HepG2 (cell line): ENCODE results near the gene C14orf132. TPM values are rescaled to one million over a fixed set of nuclear protein-coding genes. Genes with fewer than 3 reads are reported as not detected.

Experiments
- ATAC-seq: fragments of 200-7000 bp; cut with Tn5 transposase; 3 replicates; pipeline ENCODE4 v1.9.1; 2020; ENCODE audit warnings: mild to moderate bottlenecking, moderate library complexity
- BruUV-seq: library from RNA; stranded (reverse); fragments of 400-500 nt; replicated peaks from 2 replicates; lab custom pipeline; 2021; lab: Mats Ljungman, UMichigan
- CTCF ChIA-PET: fragments of 300-600 bp; formaldehyde crosslinking; extraction: SDS; loops from one replicate; lab custom pipeline; 2021; ENCODE audit warnings: low total read pairs, inconsistent platforms, low intra/inter-chr PET ratio; lab: Yijun Ruan, JAX
- POLR2A ChIA-PET: fragments of 350-600 bp; sonication (Branson Sonifier 250); formaldehyde crosslinking; loops from one replicate; lab custom pipeline; 2020; ENCODE audit warnings: antibody characterized with exemption, inconsistent platforms; lab: Yijun Ruan, JAX
- DNase-seq: peaks from one replicate; pipeline ENCODE4 v3.0.0-alpha.2; 2015; ENCODE audit warnings: low spot score
- FAIRE-seq: peaks from 3 replicates; lab custom pipeline; 2011; peaks lifted over from hg19 to GRCh38; lab: Jason Lieb, UNC
- H2AFZ ChIP-seq: one replicate; pipeline ENCODE4 v1.6.1; 2011; ENCODE audit warnings: low read length, inconsistent platforms
- H3K27ac ChIP-seq: fragments of 300-600 bp; 3 replicates; pipeline ENCODE4 v1.8.0; 2011; ENCODE audit warnings: mixed run types, mild to moderate bottlenecking, mixed read lengths, low read length, inconsistent platforms; ENCODE audit not compliant: insufficient read depth; ENCODE audit errors: extremely low read length
- H3K27me3 ChIP-seq, 2 experiments: fragments of 200-600 bp in 1 of 2; 2 replicates in 1 of 2; 3 replicates in 1 of 2; pipeline versions ENCODE4 v1.6.0 to v1.8.0; 2011; ENCODE audit warnings: low read length in 2 of 2, mild to moderate bottlenecking in 2 of 2, moderate library complexity in 2 of 2, inconsistent platforms in 1 of 2; ENCODE audit not compliant: insufficient read depth in 2 of 2, control insufficient read depth in 1 of 2
- H3K36me3 ChIP-seq, 2 experiments: fragments of 200-600 bp in 1 of 2; replicated peaks in 1 of 2; 2 replicates in 1 of 2; 3 replicates in 1 of 2; pipeline versions ENCODE4 v1.5.1 to v1.8.0; 2011; ENCODE audit warnings: low read length in 2 of 2, inconsistent platforms in 1 of 2; ENCODE audit not compliant: insufficient read depth in 2 of 2, control insufficient read depth in 1 of 2
- H3K4me1 ChIP-seq: 2 replicates; pipeline ENCODE4 v1.5.1; 2012; ENCODE audit warnings: low read length, inconsistent platforms; ENCODE audit not compliant: insufficient read depth
- H3K4me2 ChIP-seq: 2 replicates; pipeline ENCODE4 v1.6.0; 2011; ENCODE audit warnings: low read depth, low read length, inconsistent platforms
- H3K4me3 ChIP-seq, 3 experiments: fragments of 200-600 bp in 1 of 3; sonication (generic), shearing (Covaris generic) in 1 of 3; replicated peaks in 1 of 3; 2 replicates each; pipeline ENCODE4 v1.5.1; 2011 to 2016; ENCODE audit warnings: low read length in 3 of 3, inconsistent platforms in 2 of 3, low read depth in 2 of 3, mild to moderate bottlenecking in 2 of 3, control low read depth in 1 of 3, mixed read lengths in 1 of 3; ENCODE audit not compliant: insufficient read depth in 1 of 3
- H3K79me2 ChIP-seq: one replicate; pipeline ENCODE4 v1.6.1; 2011; ENCODE audit warnings: low read length, inconsistent platforms; ENCODE audit not compliant: insufficient read depth
- H3K9ac ChIP-seq: 2 replicates; pipeline ENCODE4 v1.6.0; 2011; ENCODE audit warnings: mild to moderate bottlenecking, low read depth, low read length, inconsistent platforms; ENCODE audit not compliant: insufficient read depth
- H3K9me3 ChIP-seq: 2 replicates; pipeline ENCODE4 v1.5.1; 2012; ENCODE audit warnings: mild to moderate bottlenecking, low read length
- H4K20me1 ChIP-seq: 2 replicates; pipeline ENCODE4 v1.6.0; 2011; ENCODE audit warnings: inconsistent platforms, mild to moderate bottlenecking, low read length, moderate library complexity; ENCODE audit not compliant: insufficient read depth
- CCAR2 ChIP-seq: fragments of 200-400 bp; formaldehyde crosslinking; optimal IDR thresholded peaks from 2 replicates; pipeline ENCODE3; 2018; ENCODE audit warnings: low read depth, mild to moderate bottlenecking, low read length, moderate library complexity
- CREB1 ChIP-seq, 2 experiments: fragments of 450-650 bp in 1 of 2; IDR thresholded peaks; 2 replicates each; pipeline ENCODE4 v1.6.1; 2016 to 2017; ENCODE audit warnings: control low read depth in 1 of 2, mild to moderate bottlenecking in 1 of 2, missing compliant biosample characterization in 1 of 2, missing genetic modification characterization in 1 of 2
- EZH2 ChIP-seq: conservative IDR thresholded peaks from 2 replicates; pipeline ENCODE4 v1.6.1; 2012; ENCODE audit warnings: mild to moderate bottlenecking, low read depth, low read length, moderate library complexity
- MATR3 ChIP-seq: sonication (generic); formaldehyde crosslinking; IDR thresholded peaks from 2 replicates; pipeline ENCODE4 v1.4.0; 2020; ENCODE audit warnings: missing genetic modification reagents
- MED13 ChIP-seq: sonication (generic); formaldehyde crosslinking; IDR thresholded peaks from 2 replicates; pipeline ENCODE4 v1.5.0; 2020; ENCODE audit warnings: missing genetic modification reagents
- SRSF4 ChIP-seq: fragments of 200-400 bp; formaldehyde crosslinking; IDR thresholded peaks from one replicate; pipeline ENCODE4 v1.6.1; 2018; ENCODE audit warnings: mild to moderate bottlenecking, low read depth, low read length, moderate library complexity; ENCODE audit not compliant: poor library complexity, severe bottlenecking
- ZNF264 ChIP-seq: sonication (generic); formaldehyde crosslinking; IDR thresholded peaks from 2 replicates; pipeline ENCODE4 v1.4.0; 2020; ENCODE audit warnings: missing genetic modification reagents
- WGBS: methylation state at CpG from one replicate; pipeline ENCODE4 v1.1.6; 2017; ENCODE audit warnings: low lambda C conversion rate; 5-methylcytosine and 5-hydroxymethylcytosine counted together
- in situ Hi-C: cut with HindIII; loops from 2 replicates; pipeline ENCODE4 v1.10.0; 2017; ENCODE audit warnings: low pct_unique_long_range_greater_than_20kb; ENCODE audit not compliant: extremely low pct_ligation_motif_present
- intact Hi-C: fragments of 100-400 bp; cut with micrococcal nuclease; formaldehyde crosslinking; loops from one replicate; pipeline ENCODE4 v1.10.0; 2022; ENCODE audit not compliant: unreplicated experiment
- polyA plus RNA-seq, 8 experiments: library from polyadenylated mRNA; depleted of rRNA in 3 of 8; stranded (reverse) in 7 of 8; unstranded in 1 of 8; fragments of >200 nt; fragmentation: Illumina TruSeq in 4 of 8; extraction: Trizol in 4 of 8; gene quantifications; 2 replicates each; pipeline versions ENCODE4 v1.2.1 to v1.2.3, GENCODE V29; 2011 to 2016; ENCODE audit warnings: low read depth in 4 of 8, missing spikeins in 1 of 8, mixed read lengths in 1 of 8; ENCODE audit not compliant: insufficient read depth in 1 of 8
- total RNA-seq, 5 experiments: library from RNA; depleted of rRNA; stranded (reverse); fragments of >200 nt; fragmentation: Illumina TruSeq; extraction: Trizol; gene quantifications; 2 replicates each; pipeline ENCODE4 v1.2.3, GENCODE V29; 2016; ENCODE audit warnings: low read depth in 1 of 5
- TF ChIP-seq, protein P1 (sequence below), 2 experiments: fragments of 450-650 bp in 1 of 2; sonication (generic) in 1 of 2; formaldehyde crosslinking in 1 of 2; IDR thresholded peaks; 2 replicates each; pipeline versions ENCODE4 v1.6.1 to v1.8.0; 2016 to 2022; ENCODE audit warnings: antibody characterized with exemption in 1 of 2, mild to moderate bottlenecking in 1 of 2, missing genetic modification reagents in 1 of 2

Gene C14orf132
- total and polyA plus RNA-seq, 2 of the 13 experiments (the other 11 are each of a cell fraction or from before 2014, with no cell fraction given), result 0.13 to 0.15 TPM

DNA sequence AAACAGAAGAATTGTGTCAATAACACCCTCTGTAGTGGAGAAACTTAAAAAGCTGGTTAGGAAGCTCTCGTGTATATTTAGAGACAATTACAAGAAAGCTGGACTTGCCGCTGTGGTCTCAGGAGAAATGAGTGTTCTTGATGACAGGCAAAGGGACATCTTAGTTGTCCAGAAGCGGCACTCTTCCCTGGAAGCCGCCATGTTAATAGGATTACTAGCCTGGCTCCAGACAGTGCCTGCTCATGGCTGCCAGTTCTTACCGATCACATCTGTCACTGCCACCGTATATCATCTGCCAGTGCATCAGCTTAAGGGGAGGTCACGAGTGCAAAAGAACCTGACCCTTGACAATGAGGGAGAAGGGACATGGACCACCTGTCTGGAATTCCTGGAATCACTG lies 48.9 kb downstream of the C14orf132 start (continued):
- TF ChIP-seq, protein P1, sequence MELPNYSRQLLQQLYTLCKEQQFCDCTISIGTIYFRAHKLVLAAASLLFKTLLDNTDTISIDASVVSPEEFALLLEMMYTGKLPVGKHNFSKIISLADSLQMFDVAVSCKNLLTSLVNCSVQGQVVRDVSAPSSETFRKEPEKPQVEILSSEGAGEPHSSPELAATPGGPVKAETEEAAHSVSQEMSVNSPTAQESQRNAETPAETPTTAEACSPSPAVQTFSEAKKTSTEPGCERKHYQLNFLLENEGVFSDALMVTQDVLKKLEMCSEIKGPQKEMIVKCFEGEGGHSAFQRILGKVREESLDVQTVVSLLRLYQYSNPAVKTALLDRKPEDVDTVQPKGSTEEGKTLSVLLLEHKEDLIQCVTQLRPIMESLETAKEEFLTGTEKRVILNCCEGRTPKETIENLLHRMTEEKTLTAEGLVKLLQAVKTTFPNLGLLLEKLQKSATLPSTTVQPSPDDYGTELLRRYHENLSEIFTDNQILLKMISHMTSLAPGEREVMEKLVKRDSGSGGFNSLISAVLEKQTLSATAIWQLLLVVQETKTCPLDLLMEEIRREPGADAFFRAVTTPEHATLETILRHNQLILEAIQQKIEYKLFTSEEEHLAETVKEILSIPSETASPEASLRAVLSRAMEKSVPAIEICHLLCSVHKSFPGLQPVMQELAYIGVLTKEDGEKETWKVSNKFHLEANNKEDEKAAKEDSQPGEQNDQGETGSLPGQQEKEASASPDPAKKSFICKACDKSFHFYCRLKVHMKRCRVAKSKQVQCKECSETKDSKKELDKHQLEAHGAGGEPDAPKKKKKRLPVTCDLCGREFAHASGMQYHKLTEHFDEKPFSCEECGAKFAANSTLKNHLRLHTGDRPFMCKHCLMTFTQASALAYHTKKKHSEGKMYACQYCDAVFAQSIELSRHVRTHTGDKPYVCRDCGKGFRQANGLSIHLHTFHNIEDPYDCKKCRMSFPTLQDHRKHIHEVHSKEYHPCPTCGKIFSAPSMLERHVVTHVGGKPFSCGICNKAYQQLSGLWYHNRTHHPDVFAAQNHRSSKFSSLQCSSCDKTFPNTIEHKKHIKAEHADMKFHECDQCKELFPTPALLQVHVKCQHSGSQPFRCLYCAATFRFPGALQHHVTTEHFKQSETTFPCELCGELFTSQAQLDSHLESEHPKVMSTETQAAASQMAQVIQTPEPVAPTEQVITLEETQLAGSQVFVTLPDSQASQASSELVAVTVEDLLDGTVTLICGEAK (IDR thresholded peaks at IDR 0.05), result no peak
- TF ChIP-seq, protein P1 (CRISPR knock-in tag; IDR thresholded peaks at IDR 0.05), result no peak
- TF ChIP-seq, all 625 proteins: peak for 0

DNA sequence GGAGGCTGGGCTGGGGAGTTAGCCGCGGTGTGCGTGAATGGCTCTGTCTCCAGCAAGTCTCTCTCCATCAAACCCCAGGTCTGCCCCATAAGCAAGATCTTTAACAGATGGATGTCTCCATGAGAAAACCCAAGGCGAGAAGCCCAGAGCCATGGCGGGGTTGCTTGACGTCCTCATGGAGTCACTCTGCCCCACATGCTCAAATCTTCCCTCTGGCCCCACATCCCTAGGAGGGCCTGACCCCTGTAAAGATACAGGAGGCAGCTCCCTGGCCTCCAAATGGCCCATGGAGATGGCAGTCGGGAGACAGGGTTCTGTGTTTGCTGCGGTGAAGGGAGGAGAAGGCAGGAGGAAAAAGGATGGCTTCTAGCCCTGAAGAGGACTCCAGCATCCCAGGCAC lies 49.3 kb downstream of the C14orf132 start:
- in situ Hi-C loops, result no loop called here
- intact Hi-C loops, result no loop called here
- H3K36me3 ChIP-seq, result no peaks in the 10 kb centered on the region
- no peak for ATAC-seq
- POLR2A ChIA-PET, result no interaction called here
- H3K9ac ChIP-seq, result no peak overlapping the region
- DNase-seq, result no peak
- BruUV-seq, result no TSS peak
- no peak overlapping the region for H3K4me3 ChIP-seq
- no peaks in the 10 kb centered on the region for H4K20me1 ChIP-seq
- H3K27ac ChIP-seq, result no peak overlapping the region
- WGBS, result 68% methylated on average over 7 of the region's 8 CpGs
- peaks cover 0 to 16% of the 10 kb centered on the region in 2 experiments; a peak in 2 of 5 replicates for H3K27me3 ChIP-seq
- no peak overlapping the region for H3K4me2 ChIP-seq
- no peak overlapping the region for H2AFZ ChIP-seq
- FAIRE-seq, result no peak
- no peaks in the 10 kb centered on the region for H3K4me1 ChIP-seq
- no peaks in the 10 kb centered on the region for H3K79me2 ChIP-seq
- CTCF ChIA-PET, result no interaction called here
- no peaks in the 10 kb centered on the region for H3K9me3 ChIP-seq
- TF ChIP-seq MATR3 (no peak), ZNF264 (CRISPR knock-in tag) (no peak), EZH2 (no peak), MED13 (no peak), CCAR2 (no peak), CREB1 (IDR thresholded peaks at IDR 0.05) (no peak), CREB1 (CRISPR knock-in tag; IDR thresholded peaks at IDR 0.05) (no peak), SRSF4 (no peak)
